HCT116 (cell line): ENCODE data around the gene CCSER1.

Experiments used
- CTCF ChIP-seq, 3 experiments: fragments of 200-600 bp in 1 of 3; sonication (generic) in 1 of 3; IDR thresholded peaks in 2 of 3; conservative IDR thresholded peaks in 1 of 3; 2 replicates each; pipeline ENCODE4 v1.5.1; 2012 to 2017; ENCODE audit warnings: low read depth in 2 of 3, low read length in 2 of 3, antibody characterized with exemption in 1 of 3, borderline replicate concordance in 1 of 3, control low read depth in 1 of 3, mild to moderate bottlenecking in 1 of 3, mixed read lengths in 1 of 3, mixed run types in 1 of 3, moderate library complexity in 1 of 3; ENCODE audit not compliant: insufficient read depth in 1 of 3
- EGR1 ChIP-seq: IDR thresholded peaks from 2 replicates; pipeline ENCODE4 v1.6.1; 2012; ENCODE audit warnings: low read depth
- EZH2 ChIP-seq: fragments of 200-600 bp; sonication (generic); IDR thresholded peaks from 2 replicates; pipeline ENCODE4 v1.6.1; 2017; ENCODE audit warnings: antibody characterized with exemption, mixed run types
- EZH2phosphoT487 ChIP-seq: fragments of 200-600 bp; IDR thresholded peaks from 2 replicates; pipeline ENCODE4 v1.6.1; 2018; ENCODE audit warnings: antibody characterized with exemption, borderline replicate concordance
- POLR2A ChIP-seq: IDR thresholded peaks from 2 replicates; pipeline ENCODE4 v1.7.0; 2011; ENCODE audit warnings: borderline replicate concordance; ENCODE audit not compliant: insufficient read depth, insufficient read length; ENCODE audit errors: extremely low read depth
- RAD21 ChIP-seq: IDR thresholded peaks from 2 replicates; pipeline ENCODE4 v1.6.1; 2012; ENCODE audit warnings: low read depth, mild to moderate bottlenecking
- REST ChIP-seq: IDR thresholded peaks from 2 replicates; pipeline ENCODE4 v1.6.1; 2012; ENCODE audit warnings: low read depth
- SIN3A ChIP-seq: IDR thresholded peaks from 2 replicates; pipeline ENCODE4 v1.6.1; 2012; ENCODE audit warnings: low read depth
- TCF7L2 ChIP-seq: IDR thresholded peaks from 2 replicates; pipeline ENCODE4 v1.7.0; 2011; ENCODE audit warnings: borderline replicate concordance, inconsistent platforms; ENCODE audit not compliant: insufficient read depth, insufficient read length; ENCODE audit errors: extremely low read depth
- YY1 ChIP-seq: IDR thresholded peaks from 2 replicates; pipeline ENCODE4 v1.6.1; 2011; ENCODE audit warnings: low read length, low read depth, moderate library complexity, mild to moderate bottlenecking; ENCODE audit not compliant: insufficient replicate concordance; ENCODE audit errors: extremely low read depth
- ZBTB33 ChIP-seq: IDR thresholded peaks from 2 replicates; pipeline ENCODE4 v1.6.1; 2011; ENCODE audit warnings: mild to moderate bottlenecking, low read length, moderate library complexity; ENCODE audit not compliant: insufficient replicate concordance; ENCODE audit errors: extremely low read depth
- ZNF274 ChIP-seq: fragments of 200-500 bp; sonication (Bioruptor generic); IDR thresholded peaks from 2 replicates; pipeline ENCODE4 v1.6.1; 2014; ENCODE audit warnings: mild to moderate bottlenecking, low read depth, low read length, inconsistent platforms

DNA sequence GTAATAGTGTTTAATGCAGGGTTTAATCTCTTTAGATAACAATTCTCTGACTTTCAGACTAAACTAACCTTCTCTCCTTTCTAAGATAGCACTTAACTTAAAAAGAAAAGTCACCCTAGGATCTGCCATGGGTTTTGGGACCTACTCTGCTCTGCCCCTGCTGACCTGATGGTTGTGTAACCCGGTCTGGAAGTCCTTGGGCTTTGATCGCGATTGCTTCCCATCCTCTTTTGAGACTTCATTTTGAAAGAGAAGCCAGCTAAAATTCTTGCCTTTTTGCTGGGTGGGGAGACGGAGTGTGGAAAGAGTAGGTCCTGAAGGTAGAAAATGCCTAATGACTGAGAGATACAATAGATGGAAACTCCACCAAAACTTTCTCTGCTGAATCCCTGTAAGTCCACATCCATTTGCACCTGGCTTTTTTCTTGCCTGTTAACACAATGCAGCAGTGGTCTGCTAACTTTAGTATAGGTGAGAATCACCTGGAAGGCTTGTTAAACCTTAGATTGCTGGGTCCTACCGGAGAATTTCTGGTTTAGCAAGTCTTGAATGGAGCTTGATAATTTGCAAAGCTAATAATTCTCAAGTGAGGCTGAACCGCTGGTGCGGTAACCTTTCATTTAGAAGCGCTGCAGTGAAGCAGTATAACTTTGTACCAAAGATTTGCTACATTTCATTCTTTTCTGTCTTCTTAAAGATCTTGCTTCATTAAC lies 45.6 kb upstream of the CCSER1 start:
- TF ChIP-seq SIN3A (no peak), CTCF (IDR thresholded peaks at IDR 0.05 in 2 of 3, conservative IDR thresholded peaks at IDR 0.05 in 1 of 3; ENCODE audit: borderline replicate concordance in 1 of 3, insufficient read depth in 1 of 3, low read depth in 2 of 3, low read length in 2 of 3) (no peak), POLR2A (no peak), ZBTB33 (no peak), EZH2 (no peak), RAD21 (no peak), EGR1 (no peak), YY1 (no peak), REST (no peak), ZNF274 (no peak), EZH2phosphoT487 (no peak), TCF7L2 (no peak)
